KG1 (cell line): ENCODE data around the gene RHBDF1.

Experiments used
- DNase-seq: peaks from one replicate; lab custom pipeline; 2025; lab: John Stamatoyannopoulos, UW

RHBDF1 gene

GRCh38 chr16:94918-95265 is 22.5 kb upstream of the RHBDF1 start:
- no peak for DNase-seq

- DNase-seq = no peak
Observed at GRCh38 chr16:92431-93339, 20.3 kb upstream of the RHBDF1 start.

GRCh38 chr16:91484-91883 is 19.1 kb upstream of the RHBDF1 start:
- no peak for DNase-seq

- DNase-seq = no peak
Observed at GRCh38 chr16:89391-90302, 17.2 kb upstream of the RHBDF1 start.

GRCh38 chr16:88613-89012 is 16.2 kb upstream of the RHBDF1 start:
- no peak for DNase-seq

GRCh38 chr16:86483-86952 is 14.1 kb upstream of the RHBDF1 start:
- DNase-seq = no peak

- no peak for DNase-seq
Observed at GRCh38 chr16:85865-86264, 13.4 kb upstream of the RHBDF1 start.

- DNase-seq = no peak
Observed at GRCh38 chr16:85407-85782, 13.0 kb upstream of the RHBDF1 start.

GRCh38 chr16:84718-85406 is 12.4 kb upstream of the RHBDF1 start:
- peak; percentile 77 for DNase-seq

GRCh38 chr16:83781-84615 is 11.6 kb upstream of the RHBDF1 start:
- DNase-seq = no peak

- no peak for DNase-seq
Observed at GRCh38 chr16:83060-83603, 10.7 kb upstream of the RHBDF1 start.

GRCh38 chr16:79151-80054 is 7.0 kb upstream of the RHBDF1 start:
- no peak for DNase-seq

- no peak for DNase-seq
Observed at GRCh38 chr16:78444-79150, 6.2 kb upstream of the RHBDF1 start.

GRCh38 chr16:77807-78443 is 5.5 kb upstream of the RHBDF1 start, which contains the start of gene MPG:
Gene MPG, plus strand, starts transcription at chr16:78225. Its CDS starts 85 bp downstream, at chr16:78310.
- peak; percentile 27 for DNase-seq

GRCh38 chr16:77273-77806 is 4.9 kb upstream of the RHBDF1 start:
- DNase-seq = no peak

GRCh38 chr16:76535-77272 is 4.3 kb upstream of the RHBDF1 start:
- peak; percentile 43 for DNase-seq

GRCh38 chr16:75580-76501 is 3.4 kb upstream of the RHBDF1 start:
- DNase-seq = peak; percentile 46
